GM21381 (cell line): ENCODE results near the gene HS6ST3.

Source experiments
- ATAC-seq: cut with Tn5 transposase; IDR thresholded peaks from one replicate; pipeline ENCODE4 v1.9.1; 2021; ENCODE audit warnings: mild to moderate bottlenecking, moderate library complexity; ENCODE audit not compliant: unreplicated experiment

Gene HS6ST3

GRCh38 chr13:96816261-96816660 lies 726.4 kb downstream of the HS6ST3 start:
- ATAC-seq = no peak

DNA sequence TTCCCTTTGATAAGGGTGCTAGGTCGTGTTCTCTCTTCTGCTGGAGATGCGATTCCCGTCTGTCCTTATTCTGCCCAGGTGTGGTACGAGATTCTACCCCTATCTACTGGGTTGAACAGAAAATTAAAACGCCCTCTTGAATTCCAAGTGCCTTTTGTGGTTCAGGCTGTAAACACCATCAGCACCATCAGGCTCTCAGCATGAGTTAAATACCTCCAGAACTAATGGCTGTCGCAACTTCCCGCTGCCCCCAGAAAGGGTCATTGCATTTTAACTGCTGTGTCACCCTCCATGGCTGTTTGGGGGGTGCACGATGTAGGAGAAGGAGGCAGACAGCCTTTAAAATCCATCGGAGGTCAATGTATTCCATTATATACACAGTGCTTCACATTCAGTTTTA lies 727.0 kb downstream of the HS6ST3 start:
- no peak for ATAC-seq

DNA sequence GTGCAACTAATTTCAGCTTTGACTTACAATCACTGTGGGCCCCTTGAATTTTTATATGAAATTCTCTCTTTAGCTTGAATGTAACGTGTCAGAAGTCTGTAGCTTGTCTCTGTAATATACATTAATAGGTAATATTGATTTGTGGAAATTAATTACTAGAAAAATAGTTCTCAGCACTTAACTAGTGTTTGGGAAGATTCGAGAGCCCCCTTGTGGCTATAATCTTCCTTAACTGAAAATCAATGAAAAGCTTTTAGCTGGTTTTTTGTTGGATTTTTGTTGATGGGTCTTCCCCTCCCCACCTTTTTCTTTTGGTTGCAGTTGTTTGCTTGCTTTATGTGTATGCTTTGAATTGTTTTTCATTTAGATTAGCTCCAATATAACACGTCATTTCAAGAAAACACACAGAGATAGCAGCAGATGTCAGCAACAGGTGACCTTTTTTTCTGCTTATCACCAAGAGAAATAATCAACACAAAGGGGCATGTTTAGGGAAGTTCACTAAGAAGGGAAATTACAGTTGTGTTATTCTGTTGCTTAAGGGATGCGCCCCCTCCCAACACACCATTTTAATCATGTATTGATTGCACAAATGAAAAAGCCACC lies 727.5 kb downstream of the HS6ST3 start:
- ATAC-seq = no peak

DNA sequence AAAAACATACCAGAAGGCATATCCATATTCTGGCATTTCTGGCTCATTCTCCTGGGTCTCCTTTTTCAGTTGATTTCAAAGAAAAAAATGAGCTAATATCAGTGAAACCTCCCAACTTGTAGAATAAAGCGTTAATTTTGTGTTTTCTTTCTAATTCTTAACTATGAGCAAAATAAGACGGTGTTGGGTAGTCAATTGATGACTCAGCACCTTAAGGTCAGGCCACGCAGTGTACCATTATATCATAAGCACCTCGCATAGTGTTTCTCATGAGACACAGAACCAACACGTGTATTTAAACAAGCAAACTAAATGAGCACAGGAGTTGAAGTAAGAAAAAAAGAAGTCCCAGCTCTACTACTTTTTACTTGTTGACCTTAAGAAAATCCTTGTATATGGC lies 729.5 kb downstream of the HS6ST3 start:
- ATAC-seq = no peak

DNA sequence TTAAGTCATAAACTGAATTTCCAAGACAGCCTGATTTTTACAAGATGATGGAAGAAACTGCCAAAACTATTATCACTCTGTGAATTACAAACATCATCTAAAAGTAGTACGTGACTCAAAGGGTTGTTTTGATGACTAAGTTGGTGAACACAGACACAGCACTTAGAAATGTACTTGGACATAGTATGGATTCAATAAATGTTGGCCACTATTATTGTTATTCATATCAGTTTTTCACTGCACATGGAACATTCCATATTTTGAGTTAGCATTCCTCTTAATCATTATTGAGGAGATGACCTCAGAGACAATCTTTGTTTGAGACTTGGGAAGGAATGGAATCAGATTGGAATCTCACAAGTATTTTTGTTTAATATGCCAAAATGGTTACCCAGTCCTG lies 731.5 kb downstream of the HS6ST3 start:
- no peak for ATAC-seq

DNA sequence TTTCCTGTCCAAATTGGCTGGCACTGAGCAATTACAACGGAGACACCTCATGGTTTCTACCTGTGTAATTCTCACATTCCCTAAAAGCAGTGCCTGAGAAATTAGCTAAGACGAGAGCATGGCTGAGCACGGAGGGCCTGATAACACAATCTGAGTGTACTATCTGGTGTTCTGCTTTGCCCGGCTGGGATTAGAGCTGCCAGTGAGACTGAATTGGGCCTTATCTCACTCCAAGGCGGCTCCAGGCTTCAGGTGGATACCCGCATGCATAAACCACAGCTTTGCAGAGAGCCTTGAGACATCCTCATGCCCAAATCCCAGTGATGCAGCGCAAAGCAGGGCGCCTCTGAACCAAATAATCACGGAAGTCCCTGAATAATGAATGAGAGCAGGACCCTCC lies 732.1 kb downstream of the HS6ST3 start:
- no peak for ATAC-seq

DNA sequence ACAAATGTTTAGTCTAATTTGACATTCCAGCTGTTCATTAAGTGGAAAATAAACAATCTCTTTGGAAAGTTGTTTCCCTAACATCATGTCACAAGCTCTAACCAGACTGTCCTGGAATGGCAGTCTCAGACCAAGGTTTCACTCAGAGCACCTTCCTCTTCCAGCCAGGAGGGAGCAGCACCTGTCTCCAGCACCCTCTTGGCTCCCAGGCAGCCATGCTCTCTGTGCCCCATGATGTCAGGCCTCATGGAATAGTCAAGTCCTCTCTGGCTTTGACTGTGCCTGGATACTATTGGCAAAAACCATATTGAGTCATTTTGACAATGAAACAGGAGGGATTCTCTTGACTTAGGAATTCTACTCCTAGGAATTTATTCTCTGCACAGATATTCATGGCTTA lies 733.0 kb downstream of the HS6ST3 start:
- ATAC-seq = no peak

- no peak for ATAC-seq
Observed at GRCh38 chr13:96824140-96824539, 734.2 kb downstream of the HS6ST3 start.

DNA sequence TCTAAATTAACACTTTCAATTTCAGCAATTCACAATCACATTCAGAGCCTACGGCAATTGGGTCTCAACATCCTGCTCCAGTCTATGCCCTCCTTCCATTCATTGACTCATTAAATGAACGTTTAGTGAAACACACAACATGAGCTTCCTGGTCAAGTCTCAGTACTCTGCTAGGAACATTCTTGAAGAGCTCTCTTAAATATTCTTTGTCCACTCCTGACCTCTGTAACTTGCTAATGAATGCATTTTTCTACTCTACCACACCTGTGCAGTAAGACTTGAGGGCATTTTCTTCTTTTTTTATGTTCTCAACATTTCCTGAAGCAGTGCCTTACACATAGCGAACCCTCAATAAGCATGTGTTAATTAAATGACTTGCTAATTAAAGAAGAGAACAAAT lies 735.7 kb downstream of the HS6ST3 start:
- no peak for ATAC-seq

GRCh38 chr13:96834626-96835025 lies 744.7 kb downstream of the HS6ST3 start:
- no peak for ATAC-seq

GRCh38 chr13:96835546-96835945 lies 745.6 kb downstream of the HS6ST3 start:
- no peak for ATAC-seq

DNA sequence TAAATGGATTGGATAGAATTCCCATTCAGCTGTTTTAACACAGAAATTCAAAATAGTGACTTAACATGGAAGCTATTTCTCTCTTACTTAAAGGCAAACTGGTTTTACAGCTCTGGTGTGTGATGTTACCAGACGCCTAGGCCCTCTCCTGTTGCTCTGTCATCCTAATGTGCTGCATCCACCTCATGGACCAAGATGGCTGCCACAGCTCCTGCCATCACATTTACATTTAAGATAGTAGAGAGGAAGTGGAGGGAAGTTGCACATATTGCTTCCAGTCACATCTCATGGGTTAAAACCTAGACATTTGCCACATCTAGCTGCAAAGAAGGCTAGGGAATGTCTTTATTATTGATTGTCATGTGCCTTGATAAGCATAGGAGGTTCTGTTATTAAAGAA lies 746.8 kb downstream of the HS6ST3 start:
- ATAC-seq = no peak

DNA sequence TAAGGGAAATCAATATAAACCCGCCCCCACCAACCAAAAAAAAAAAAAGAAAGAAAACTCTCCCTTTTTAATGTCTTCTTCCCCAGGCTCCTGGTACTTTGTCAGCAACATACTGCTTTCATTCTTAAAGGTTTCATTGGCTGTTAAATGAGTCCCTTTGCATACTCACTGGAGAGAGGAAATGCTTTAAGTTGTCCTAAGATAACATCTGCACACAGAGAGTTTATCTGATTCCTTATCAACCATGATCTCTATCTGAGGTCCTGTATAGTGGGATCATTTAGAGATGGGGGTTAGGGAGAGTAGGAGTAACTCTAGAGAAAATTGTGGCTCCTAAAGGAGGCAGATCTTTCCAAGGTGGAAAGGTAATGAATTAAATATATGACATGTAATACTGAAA lies 747.9 kb downstream of the HS6ST3 start:
- no peak for ATAC-seq

GRCh38 chr13:96844195-96844594 lies 754.3 kb downstream of the HS6ST3 start:
- ATAC-seq = no peak

DNA sequence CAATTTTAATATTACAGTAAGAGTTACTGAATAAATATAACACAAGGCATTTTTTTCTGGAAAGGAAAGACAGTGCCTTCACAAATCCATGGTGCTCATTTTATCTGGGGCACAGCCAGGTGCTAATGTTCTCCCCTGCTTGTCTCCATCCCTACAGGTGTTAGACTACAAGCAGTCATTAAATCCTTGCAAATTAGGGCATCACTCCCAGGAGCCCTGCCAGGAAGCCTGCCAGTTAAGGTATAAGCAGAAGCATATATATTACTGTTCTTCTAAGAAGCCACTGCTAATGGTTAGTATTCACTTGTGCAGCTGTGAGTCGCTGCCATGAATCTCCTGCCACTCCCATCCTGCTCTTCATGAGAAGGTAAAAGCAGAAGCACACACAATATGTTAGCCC lies 754.7 kb downstream of the HS6ST3 start:
- ATAC-seq = no peak

DNA sequence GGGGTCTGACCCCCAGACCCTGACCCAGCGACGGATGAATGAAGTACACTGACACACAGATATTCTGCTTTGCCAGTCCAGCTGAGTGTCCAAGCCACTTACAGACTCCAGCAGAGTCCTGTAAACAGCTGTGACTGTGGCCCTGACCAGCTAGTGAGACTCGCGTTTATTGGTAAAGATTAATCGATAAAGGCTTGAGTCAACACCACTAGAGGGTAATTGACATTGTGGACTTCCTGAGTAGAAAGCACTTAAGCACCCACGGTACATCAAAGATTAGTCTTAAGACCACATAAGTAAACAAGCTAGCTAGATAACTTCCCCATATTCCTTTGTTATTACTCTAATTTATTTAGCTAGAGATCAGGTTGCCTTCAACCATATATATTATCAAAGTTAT lies 758.4 kb downstream of the HS6ST3 start:
- ATAC-seq = no peak

- ATAC-seq = no peak
Observed at GRCh38 chr13:96849091-96849490, 759.2 kb downstream of the HS6ST3 start.

GRCh38 chr13:96850538-96851145 lies 760.7 kb downstream of the HS6ST3 start:
- no peak for ATAC-seq

DNA sequence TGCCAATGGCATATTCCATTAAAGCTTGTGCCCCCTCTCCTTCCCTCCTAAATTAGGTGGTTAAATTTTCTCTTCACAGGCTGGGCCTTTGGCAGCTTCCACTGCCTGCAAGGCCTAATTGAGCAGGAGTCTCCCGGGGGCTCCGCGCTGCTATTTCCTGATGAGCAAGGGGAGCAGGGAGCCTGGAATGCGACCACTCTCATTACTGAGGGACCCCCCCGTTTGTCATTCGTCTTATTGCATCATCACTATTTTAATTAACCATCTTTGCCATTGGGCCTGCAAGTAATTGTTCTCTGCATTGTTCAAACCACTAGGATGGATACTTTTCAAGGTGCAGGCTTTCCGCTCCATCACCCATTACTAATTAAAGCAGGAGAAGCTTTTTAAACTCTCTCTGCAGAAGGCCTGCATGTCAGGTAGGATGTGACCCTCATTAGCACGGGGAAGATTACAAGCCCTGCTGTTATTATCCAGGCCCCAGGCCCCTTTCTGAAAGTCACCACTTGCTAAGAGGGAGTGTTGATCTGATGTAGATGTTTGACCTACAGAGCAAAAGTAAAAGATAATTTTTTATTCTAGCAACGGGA lies 762.0 kb downstream of the HS6ST3 start:
- no peak for ATAC-seq

- no peak for ATAC-seq
Observed at GRCh38 chr13:96858133-96858826, 768.4 kb downstream of the HS6ST3 start.

DNA sequence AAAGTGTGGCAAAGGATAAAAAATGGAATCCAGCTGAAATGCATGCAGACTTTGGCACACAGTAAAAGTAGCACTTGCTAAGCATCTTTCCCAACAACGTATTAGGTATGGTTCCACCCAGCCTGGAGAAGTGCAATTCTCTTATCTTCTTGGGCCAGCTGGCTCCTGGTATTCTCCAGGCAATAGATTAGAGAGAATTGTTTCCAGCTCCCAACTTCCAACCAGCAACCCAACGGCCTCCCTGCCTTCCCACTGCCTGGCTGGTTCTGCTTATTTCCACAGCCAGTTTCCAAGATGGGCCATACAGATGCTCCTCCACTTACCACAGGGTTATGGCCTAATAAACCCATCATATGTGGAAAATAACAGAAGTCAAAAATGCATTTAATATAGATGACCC lies 771.0 kb downstream of the HS6ST3 start:
- ATAC-seq = no peak

- ATAC-seq = no peak
Observed at GRCh38 chr13:96862093-96862492, 772.2 kb downstream of the HS6ST3 start.
